ENCODE measurements around the gene LHPP.
"Not testable (repeated sequence)": the region's sequence is repeated elsewhere in the genome, so short reads cannot be mapped to it uniquely, and the experiment has no call there.

LHPP gene

GRCh38 chr10:124605856-124606812, 144.5 kb downstream of the LHPP start:
- Histone ChIP-seq H3K27me3 (ENCODE audit: control insufficient read depth in 5 of 5, insufficient read depth in 4 of 5, low read length in 5 of 5) (no peaks in the 10 kb centered on the region), H3K27ac (ENCODE audit: low read depth, low read length) (no peak overlapping the region), H3K9me3 (ENCODE audit: control insufficient read depth in 5 of 5, low read length in 5 of 5) (no peaks in the 10 kb centered on the region), H3K4me1 (ENCODE audit: control insufficient read depth in 5 of 5, insufficient read depth in 5 of 5, low read length in 5 of 5) (peaks cover 0 to 7% (median 0%) of the 10 kb centered on the region in 5 donors), H3K4me3 (ENCODE audit: low read depth in 1 of 5, low read length in 5 of 5) (no peak overlapping the region), H3K36me3 (ENCODE audit: control insufficient read depth in 5 of 5, insufficient read depth in 5 of 5, low read length in 5 of 5) (peaks cover 0 to 3% (median 0%) of the 10 kb centered on the region in 5 donors), H3K9ac (ENCODE audit: low read length in 5 of 5) (no peak overlapping the region)

GRCh38 chr10:124606822-124607221, 145.2 kb downstream of the LHPP start:
- Histone ChIP-seq H3K9me3 (ENCODE audit: control insufficient read depth in 5 of 5, low read length in 5 of 5) (no peaks in the 10 kb centered on the region), H3K4me1 (ENCODE audit: control insufficient read depth in 5 of 5, insufficient read depth in 5 of 5, low read length in 5 of 5) (peaks cover 0 to 14% (median 5%) of the 10 kb centered on the region in 5 donors), H3K9ac (ENCODE audit: low read length in 5 of 5) (no peak overlapping the region), H3K27ac (ENCODE audit: low read depth, low read length) (no peak overlapping the region), H3K4me3 (ENCODE audit: low read depth in 1 of 5, low read length in 5 of 5) (no peak overlapping the region), H3K27me3 (ENCODE audit: control insufficient read depth in 5 of 5, insufficient read depth in 4 of 5, low read length in 5 of 5) (no peaks in the 10 kb centered on the region), H3K36me3 (ENCODE audit: control insufficient read depth in 5 of 5, insufficient read depth in 5 of 5, low read length in 5 of 5) (peaks cover 0 to 3% (median 0%) of the 10 kb centered on the region in 5 donors)

GRCh38 chr10:124607693-124608092, 146.1 kb downstream of the LHPP start:
- H3K9ac ChIP-seq (ENCODE audit: low read length in 5 of 5): no peak overlapping the region
- no peak overlapping the region for H3K4me3 ChIP-seq (ENCODE audit: low read depth in 1 of 5, low read length in 5 of 5)
- peaks cover 0 to 3% (median 0%) of the 10 kb centered on the region in 5 donors for H3K36me3 ChIP-seq (ENCODE audit: control insufficient read depth in 5 of 5, insufficient read depth in 5 of 5, low read length in 5 of 5)
- H3K27me3 ChIP-seq (ENCODE audit: control insufficient read depth in 5 of 5, insufficient read depth in 4 of 5, low read length in 5 of 5): no peaks in the 10 kb centered on the region
- H3K9me3 ChIP-seq (ENCODE audit: control insufficient read depth in 5 of 5, low read length in 5 of 5): no peaks in the 10 kb centered on the region
- H3K27ac ChIP-seq (ENCODE audit: low read depth, low read length): no peak overlapping the region
- H3K4me1 ChIP-seq (ENCODE audit: control insufficient read depth in 5 of 5, insufficient read depth in 5 of 5, low read length in 5 of 5): peaks cover 0 to 20% (median 12%) of the 10 kb centered on the region in 5 donors

GRCh38 chr10:124608093-124608721, 146.6 kb downstream of the LHPP start:
- Histone ChIP-seq H3K27me3 (ENCODE audit: control insufficient read depth in 5 of 5, insufficient read depth in 4 of 5, low read length in 5 of 5) (no peaks in the 10 kb centered on the region), H3K27ac (ENCODE audit: low read depth, low read length) (no peak overlapping the region), H3K9ac (ENCODE audit: low read length in 5 of 5) (no peak overlapping the region)

GRCh38 chr10:124609698-124610097, 148.1 kb downstream of the LHPP start:
- H3K9ac ChIP-seq (ENCODE audit: low read length in 5 of 5): no peak overlapping the region
- H3K4me1 ChIP-seq (ENCODE audit: control insufficient read depth in 5 of 5, insufficient read depth in 5 of 5, low read length in 5 of 5): peaks cover 0 to 34% (median 27%) of the 10 kb centered on the region in 5 donors
- H3K4me3 ChIP-seq (ENCODE audit: low read depth in 1 of 5, low read length in 5 of 5): no peak overlapping the region
- no peaks in the 10 kb centered on the region for H3K9me3 ChIP-seq (ENCODE audit: control insufficient read depth in 5 of 5, low read length in 5 of 5)
- no peak overlapping the region for H3K27ac ChIP-seq (ENCODE audit: low read depth, low read length)
- H3K36me3 ChIP-seq (ENCODE audit: control insufficient read depth in 5 of 5, insufficient read depth in 5 of 5, low read length in 5 of 5): peaks cover 0 to 3% (median 0%) of the 10 kb centered on the region in 5 donors
- H3K27me3 ChIP-seq (ENCODE audit: control insufficient read depth in 5 of 5, insufficient read depth in 4 of 5, low read length in 5 of 5): no peaks in the 10 kb centered on the region

More at GRCh38 chr10:124608093-124608721, 146.6 kb downstream of the LHPP start:
- no peaks in the 10 kb centered on the region for H3K9me3 ChIP-seq (ENCODE audit: control insufficient read depth in 5 of 5, low read length in 5 of 5)
- peaks cover 0 to 3% (median 0%) of the 10 kb centered on the region in 5 donors for H3K36me3 ChIP-seq (ENCODE audit: control insufficient read depth in 5 of 5, insufficient read depth in 5 of 5, low read length in 5 of 5)
- peaks cover 0 to 25% (median 17%) of the 10 kb centered on the region in 5 donors for H3K4me1 ChIP-seq (ENCODE audit: control insufficient read depth in 5 of 5, insufficient read depth in 5 of 5, low read length in 5 of 5)
- no peak overlapping the region for H3K4me3 ChIP-seq (ENCODE audit: low read depth in 1 of 5, low read length in 5 of 5)

- not testable (repeated sequence) for H3K27ac ChIP-seq (ENCODE audit: low read depth, low read length); H3K9ac ChIP-seq (ENCODE audit: low read length in 5 of 5); H3K27me3 ChIP-seq (ENCODE audit: control insufficient read depth in 5 of 5, insufficient read depth in 4 of 5, low read length in 5 of 5); H3K9me3 ChIP-seq (ENCODE audit: control insufficient read depth in 5 of 5, low read length in 5 of 5); H3K36me3 ChIP-seq (ENCODE audit: control insufficient read depth in 5 of 5, insufficient read depth in 5 of 5, low read length in 5 of 5); H3K4me3 ChIP-seq (ENCODE audit: low read depth in 1 of 5, low read length in 5 of 5)
- peaks cover 0 to 32% (median 27%) of the 10 kb centered on the region in 5 donors for H3K4me1 ChIP-seq (ENCODE audit: control insufficient read depth in 5 of 5, insufficient read depth in 5 of 5, low read length in 5 of 5)
These were observed 148.6 kb downstream of the LHPP start for GRCh38 chr10:124610186-124610585.

GRCh38 chr10:124610851-124611250, 149.2 kb downstream of the LHPP start:
- H3K27me3 ChIP-seq (ENCODE audit: control insufficient read depth in 5 of 5, insufficient read depth in 4 of 5, low read length in 5 of 5); H3K4me3 ChIP-seq (ENCODE audit: low read depth in 1 of 5, low read length in 5 of 5); H3K36me3 ChIP-seq (ENCODE audit: control insufficient read depth in 5 of 5, insufficient read depth in 5 of 5, low read length in 5 of 5); H3K9ac ChIP-seq (ENCODE audit: low read length in 5 of 5); H3K9me3 ChIP-seq (ENCODE audit: control insufficient read depth in 5 of 5, low read length in 5 of 5); H3K27ac ChIP-seq (ENCODE audit: low read depth, low read length): not testable (repeated sequence)
- peaks cover 0 to 32% (median 27%) of the 10 kb centered on the region in 5 donors for H3K4me1 ChIP-seq (ENCODE audit: control insufficient read depth in 5 of 5, insufficient read depth in 5 of 5, low read length in 5 of 5)

GRCh38 chr10:124611738-124612137, 150.1 kb downstream of the LHPP start:
- no peaks in the 10 kb centered on the region for H3K9me3 ChIP-seq (ENCODE audit: control insufficient read depth in 5 of 5, low read length in 5 of 5)

GRCh38 chr10:124612611-124613498, 151.2 kb downstream of the LHPP start:
- peaks cover 0 to 20% (median 16%) of the 10 kb centered on the region in 5 donors for H3K36me3 ChIP-seq (ENCODE audit: control insufficient read depth in 5 of 5, insufficient read depth in 5 of 5, low read length in 5 of 5)
- H3K27ac ChIP-seq (ENCODE audit: low read depth, low read length): no peak overlapping the region
- H3K4me3 ChIP-seq (ENCODE audit: low read depth in 1 of 5, low read length in 5 of 5): no peak overlapping the region
- no peaks in the 10 kb centered on the region for H3K27me3 ChIP-seq (ENCODE audit: control insufficient read depth in 5 of 5, insufficient read depth in 4 of 5, low read length in 5 of 5)
- H3K9ac ChIP-seq (ENCODE audit: low read length in 5 of 5): no peak overlapping the region
- no peaks in the 10 kb centered on the region for H3K9me3 ChIP-seq (ENCODE audit: control insufficient read depth in 5 of 5, low read length in 5 of 5)
- peaks cover 0 to 35% (median 26%) of the 10 kb centered on the region in 5 donors for H3K4me1 ChIP-seq (ENCODE audit: control insufficient read depth in 5 of 5, insufficient read depth in 5 of 5, low read length in 5 of 5)

More at GRCh38 chr10:124611738-124612137, 150.1 kb downstream of the LHPP start:
- Histone ChIP-seq H3K36me3 (ENCODE audit: control insufficient read depth in 5 of 5, insufficient read depth in 5 of 5, low read length in 5 of 5) (peaks cover 0 to 11% (median 7%) of the 10 kb centered on the region in 5 donors), H3K27ac (ENCODE audit: low read depth, low read length) (no peak overlapping the region), H3K4me1 (ENCODE audit: control insufficient read depth in 5 of 5, insufficient read depth in 5 of 5, low read length in 5 of 5) (peaks cover 0 to 32% (median 25%) of the 10 kb centered on the region in 5 donors), H3K27me3 (ENCODE audit: control insufficient read depth in 5 of 5, insufficient read depth in 4 of 5, low read length in 5 of 5) (no peaks in the 10 kb centered on the region), H3K4me3 (ENCODE audit: low read depth in 1 of 5, low read length in 5 of 5) (no peak overlapping the region), H3K9ac (ENCODE audit: low read length in 5 of 5) (no peak overlapping the region)

Data from subcutaneous abdominal adipose tissue (tissue), 5 donors.